Breast epithelium (tissue), 4 donors: ENCODE results near the gene TRERF1. TPM values are rescaled to one million over a fixed set of nuclear protein-coding genes. Genes with fewer than 3 reads are reported as not detected.

Experiments
- DNase-seq, 2 donors: peaks; one replicate each; pipeline ENCODE4 v3.0.0-alpha.2; 2019; ENCODE audit warnings: low spot score in 2 of 2
- H3K27ac ChIP-seq, 2 donors: fragments of 200-600 bp; sonication (generic) in 1 of 2; one replicate each; pipeline ENCODE4 v1.5.1; 2016 to 2019; ENCODE audit warnings: mild to moderate bottlenecking in 1 of 2
- H3K27me3 ChIP-seq, 2 donors: fragments of 200-600 bp; sonication (generic) in 1 of 2; one replicate each; pipeline versions ENCODE4 v1.5.1 to v1.6.0; 2017 to 2019; ENCODE audit warnings: control low read depth in 1 of 2, mild to moderate bottlenecking in 1 of 2
- H3K36me3 ChIP-seq: fragments of 200-600 bp; one replicate; pipeline ENCODE4 v1.5.1; 2019
- H3K4me1 ChIP-seq, 2 donors: fragments of 200-600 bp; sonication (generic); one replicate each; pipeline ENCODE4 v1.5.1; 2016 to 2019; ENCODE audit warnings: control low read depth in 1 of 2
- H3K4me3 ChIP-seq, 3 donors: fragments of 200-600 bp; sonication (generic); 1 replicate in 2 of 3; 2 replicates in 1 of 3; pipeline ENCODE4 v1.5.1; 2016 to 2019; ENCODE audit warnings: mild to moderate bottlenecking in 3 of 3, moderate library complexity in 2 of 3
- H3K9me3 ChIP-seq, 2 donors: fragments of 200-600 bp; sonication (generic) in 1 of 2; one replicate each; pipeline ENCODE4 v1.5.1; 2016 to 2019; ENCODE audit warnings: control low read depth in 1 of 2
- CTCF ChIP-seq, 3 donors: fragments of 450-650 bp; IDR thresholded peaks; one replicate each; pipeline ENCODE4 v1.5.1; 2016 to 2017; ENCODE audit warnings: antibody characterized with exemption in 3 of 3, mild to moderate bottlenecking in 3 of 3, moderate library complexity in 3 of 3
- POLR2A ChIP-seq: fragments of 450-650 bp; IDR thresholded peaks from one replicate; pipeline ENCODE4 v1.6.1; 2016; ENCODE audit warnings: antibody characterized with exemption, mild to moderate bottlenecking, moderate library complexity
- POLR2AphosphoS5 ChIP-seq, 3 donors: sonication (generic); formaldehyde crosslinking; IDR thresholded peaks; one replicate each; pipeline ENCODE4 v1.6.1; 2017; ENCODE audit warnings: antibody characterized with exemption in 3 of 3
- intact Hi-C: fragments of 100-400 bp; cut with DNase I; formaldehyde crosslinking; loops from one replicate; pipeline ENCODE4 v1.15.1; 2023; ENCODE audit warnings: low total_unique reads
- total RNA-seq, 3 donors: library from RNA; depleted of rRNA; stranded (reverse); fragments of >200 nt; gene quantifications; one replicate each; pipeline ENCODE4 v1.1.0, GENCODE V29; 2016

Gene TRERF1
- total RNA-seq, 3 donors from 2014 or later = 3.9 to 5.4 (median 4.1) TPM

GRCh38 chr6:42322676-42323075, 129.1 kb downstream of the TRERF1 start:
- H3K9me3 ChIP-seq = no peaks in the 10 kb centered on the region
- no peak for TF ChIP-seq POLR2A
- no peaks in the 10 kb centered on the region for H3K27me3 ChIP-seq
- intact Hi-C loops = loop anchor here (10.0 kb wide), 1 partner anchor 182 kb away; no protein-coding TSS in a partner anchor
- H3K36me3 ChIP-seq = no peaks in the 10 kb centered on the region
- no peaks in the 10 kb centered on the region for H3K4me1 ChIP-seq
- H3K27ac ChIP-seq = no peak overlapping the region
- DNase-seq = no peak
- no peak overlapping the region for H3K4me3 ChIP-seq

GRCh38 chr6:42321976-42322375, 129.8 kb downstream of the TRERF1 start:
- Histone ChIP-seq H3K27me3 (no peaks in the 10 kb centered on the region), H3K4me3 (no peak overlapping the region), H3K4me1 (no peaks in the 10 kb centered on the region), H3K9me3 (no peaks in the 10 kb centered on the region), H3K36me3 (no peaks in the 10 kb centered on the region), H3K27ac (no peak overlapping the region)
- intact Hi-C loops = loop anchor here (10.0 kb wide), 1 partner anchor 183 kb away; no protein-coding TSS in a partner anchor
- DNase-seq = no peak
- TF ChIP-seq POLR2AphosphoS5 (IDR thresholded peaks at IDR 0.05) (no peak), CTCF (IDR thresholded peaks at IDR 0.05) (no peak), POLR2A (no peak)

- H3K4me1 ChIP-seq = no peaks in the 10 kb centered on the region
- intact Hi-C loops = loop anchor here (10.0 kb wide), 1 partner anchor 184 kb away; no protein-coding TSS in a partner anchor
- H3K27ac ChIP-seq = no peak overlapping the region
- H3K27me3 ChIP-seq = no peaks in the 10 kb centered on the region
- no peaks in the 10 kb centered on the region for H3K36me3 ChIP-seq
- no peak overlapping the region for H3K4me3 ChIP-seq
- DNase-seq = no peak
- H3K9me3 ChIP-seq = no peaks in the 10 kb centered on the region
- TF ChIP-seq POLR2A (no peak), POLR2AphosphoS5 (IDR thresholded peaks at IDR 0.05) (no peak), CTCF (IDR thresholded peaks at IDR 0.05) (no peak)
Observed at GRCh38 chr6:42320762-42321161, 131.0 kb downstream of the TRERF1 start.

- Histone ChIP-seq H3K27me3 (no peaks in the 10 kb centered on the region), H3K4me3 (no peak overlapping the region), H3K36me3 (no peaks in the 10 kb centered on the region), H3K4me1 (no peaks in the 10 kb centered on the region), H3K27ac (no peak overlapping the region), H3K9me3 (no peaks in the 10 kb centered on the region)
- intact Hi-C loops = no loop called here
- no peak for DNase-seq
- TF ChIP-seq POLR2A (no peak), POLR2AphosphoS5 (IDR thresholded peaks at IDR 0.05) (no peak), CTCF (IDR thresholded peaks at IDR 0.05) (no peak)
Observed at GRCh38 chr6:42318480-42318879, 133.2 kb downstream of the TRERF1 start.

DNA sequence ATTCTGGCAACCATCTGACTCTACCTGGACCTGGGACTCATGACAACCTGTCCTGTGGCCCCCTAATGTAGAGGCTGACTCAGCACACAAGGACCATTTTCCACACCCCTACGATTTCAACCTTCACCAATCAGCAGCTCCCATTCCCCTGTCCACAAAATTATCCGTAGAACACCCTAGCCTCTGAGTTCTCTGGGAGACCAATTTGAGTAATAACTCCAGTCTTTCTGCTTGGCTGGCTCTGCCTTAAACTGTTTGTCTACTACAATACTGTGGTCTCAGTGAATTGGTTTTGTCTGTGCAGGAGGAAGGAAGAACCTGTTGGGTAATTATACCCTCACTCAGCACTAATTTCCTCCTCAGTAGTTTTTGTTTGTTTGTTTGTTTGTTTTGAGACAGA, 134.7 kb downstream of the TRERF1 start:
- no peak overlapping the region for H3K27ac ChIP-seq
- no peak for TF ChIP-seq POLR2AphosphoS5 (IDR thresholded peaks at IDR 0.05)
- TF ChIP-seq CTCF (IDR thresholded peaks at IDR 0.05) = no peak
- TF ChIP-seq POLR2A = no peak
- DNase-seq = no peak

More for the DNA sequence above, 134.7 kb downstream of the TRERF1 start:
- Histone ChIP-seq H3K4me3 (no peak overlapping the region), H3K9me3 (no peaks in the 10 kb centered on the region), H3K36me3 (no peaks in the 10 kb centered on the region), H3K27me3 (no peaks in the 10 kb centered on the region), H3K4me1 (no peaks in the 10 kb centered on the region)
- intact Hi-C loops = no loop called here
